NCI-H2196 treated with DMSO at 0.1 percent for 48 hours (cell line): ENCODE data around the gene HDAC4.

Source experiments
- DNase-seq: peaks from one replicate; lab custom pipeline; 2025; ENCODE audit not compliant: unreplicated experiment; lab: John Stamatoyannopoulos, UW

The HDAC4 gene

GRCh38 chr2:239259603-239260298 lies 141.1 kb downstream of the HDAC4 start:
- DNase-seq: no peak

DNA sequence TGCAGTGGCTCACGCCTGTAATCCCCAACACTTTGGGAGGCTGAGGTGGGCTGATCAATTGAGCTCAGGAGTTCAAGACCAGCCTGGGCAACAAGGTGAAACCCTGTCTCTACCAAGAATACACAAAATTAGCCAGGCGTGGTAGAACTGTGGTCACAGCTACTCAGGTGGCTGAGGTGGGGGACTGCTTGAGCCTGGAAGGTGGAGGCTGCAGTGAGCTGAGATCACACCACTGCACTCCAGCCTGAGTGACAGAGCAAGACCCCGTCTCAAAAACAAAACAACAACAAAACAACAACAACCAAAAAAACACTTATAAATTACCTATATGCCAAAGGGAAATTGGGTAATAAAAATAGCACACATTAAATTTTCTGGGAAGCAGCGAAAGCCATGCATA lies 141.6 kb downstream of the HDAC4 start:
- DNase-seq: no peak

DNA sequence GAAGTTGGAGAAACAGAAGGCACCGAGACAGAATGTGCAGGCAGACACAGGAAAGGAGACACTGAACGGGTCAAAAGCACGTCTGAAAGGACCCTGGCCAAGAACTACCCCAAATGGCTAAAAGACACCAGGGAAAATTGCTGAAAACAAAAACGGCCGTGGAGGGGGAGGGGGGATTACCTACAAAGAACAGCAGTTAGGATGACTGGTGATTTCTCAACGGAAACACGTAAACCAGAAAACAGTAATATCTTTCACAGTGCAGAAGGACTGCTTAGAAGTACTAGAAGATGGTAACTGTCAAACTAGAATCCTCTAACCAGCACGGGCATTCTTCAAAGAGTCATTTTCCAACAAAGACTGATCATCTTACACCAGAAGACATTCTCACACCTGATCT lies 142.6 kb downstream of the HDAC4 start:
- DNase-seq: no peak

DNA sequence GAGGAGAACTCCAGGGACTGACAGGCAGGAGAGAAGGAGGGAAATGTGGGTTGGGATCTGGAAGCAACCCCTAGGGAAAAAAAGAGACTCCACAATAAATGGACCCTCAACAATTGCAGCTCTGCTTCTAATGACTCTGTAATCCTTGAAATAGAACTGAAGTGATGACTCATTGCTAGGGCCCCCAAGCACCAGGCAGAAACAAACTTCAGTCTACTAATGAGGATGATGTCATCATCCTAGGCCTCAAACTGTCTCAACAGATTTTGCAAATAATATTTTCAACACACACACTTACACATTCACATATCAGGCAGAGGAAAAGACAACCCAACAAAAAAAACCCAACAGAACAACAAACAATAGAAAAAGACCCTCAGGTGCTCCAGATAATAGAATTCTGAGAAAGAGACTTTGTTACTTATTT lies 143.3 kb downstream of the HDAC4 start:
- no peak for DNase-seq

GRCh38 chr2:239256350-239256743 lies 144.5 kb downstream of the HDAC4 start:
- DNase-seq: no peak

GRCh38 chr2:239255628-239256349 lies 145.0 kb downstream of the HDAC4 start:
- DNase-seq: no peak

- no peak for DNase-seq
These were observed 145.6 kb downstream of the HDAC4 start for GRCh38 chr2:239255218-239255617.

GRCh38 chr2:239253701-239254436 lies 147.0 kb downstream of the HDAC4 start:
- DNase-seq: no peak

- no peak for DNase-seq
These were observed 147.6 kb downstream of the HDAC4 start for GRCh38 chr2:239253264-239253663.

DNA sequence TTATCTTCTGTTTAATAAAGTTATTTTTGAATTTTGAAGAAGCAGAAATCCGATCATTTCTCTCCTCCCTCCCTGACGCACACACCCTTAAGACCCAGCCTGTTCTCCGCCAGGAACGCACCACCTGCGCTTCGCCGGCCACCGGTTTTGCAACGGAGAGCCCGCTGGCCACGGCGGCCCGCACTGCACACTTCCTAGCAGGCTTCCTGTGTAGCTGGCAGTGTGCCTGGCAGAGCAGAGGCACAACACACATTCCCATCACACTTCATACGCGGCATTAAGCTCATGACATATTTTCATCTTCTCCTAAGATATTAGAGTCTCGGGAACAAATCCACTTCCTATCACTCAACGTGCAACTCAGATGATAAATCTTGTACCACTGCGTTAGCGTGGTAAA lies 148.0 kb downstream of the HDAC4 start:
- no peak for DNase-seq

- DNase-seq: no peak
These were observed 148.4 kb downstream of the HDAC4 start for GRCh38 chr2:239252393-239252792.

- no peak for DNase-seq
These were observed 148.8 kb downstream of the HDAC4 start for GRCh38 chr2:239251971-239252370.

DNA sequence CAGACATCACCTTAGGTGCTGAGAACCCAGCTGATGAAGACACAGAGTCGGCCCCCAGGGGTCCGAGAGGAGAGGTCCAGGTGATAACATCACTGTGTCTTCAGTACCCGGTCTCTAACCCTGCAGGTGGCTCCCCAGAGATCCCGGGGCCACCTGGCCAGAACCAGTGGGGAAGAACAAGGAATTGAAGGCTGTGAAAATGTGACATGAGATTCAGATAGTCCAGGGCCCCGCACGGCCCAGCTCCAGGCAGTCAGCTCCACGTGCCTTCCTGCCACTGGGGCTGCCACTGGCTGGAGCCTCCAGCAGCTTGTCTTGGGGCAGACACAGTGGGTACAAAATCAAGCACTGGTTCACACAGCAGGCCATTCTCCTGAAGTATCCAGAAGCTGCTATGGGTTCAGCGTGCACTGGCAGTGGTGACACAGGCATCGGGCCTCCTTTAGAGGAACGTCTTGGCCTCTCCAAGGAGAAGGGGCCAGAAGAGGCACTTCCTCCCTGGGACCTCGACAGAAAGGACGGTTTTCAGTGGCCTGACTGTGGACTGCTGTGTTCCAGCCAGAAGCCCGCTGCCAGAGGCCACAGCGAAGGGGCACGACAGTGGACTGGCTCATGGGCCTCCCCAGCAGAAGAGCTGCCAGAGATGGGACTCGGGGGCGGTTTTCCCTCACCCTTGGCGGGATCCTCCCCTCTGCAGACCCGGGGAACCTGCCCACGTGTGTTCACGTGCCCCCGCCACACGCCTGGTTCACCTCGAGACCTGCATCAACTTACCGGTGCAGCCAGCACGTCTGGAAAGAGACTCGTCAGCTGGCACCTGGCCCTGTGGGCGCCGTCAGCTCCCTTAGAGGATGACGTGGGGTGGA lies 150.4 kb downstream of the HDAC4 start:
- DNase-seq: no peak

DNA sequence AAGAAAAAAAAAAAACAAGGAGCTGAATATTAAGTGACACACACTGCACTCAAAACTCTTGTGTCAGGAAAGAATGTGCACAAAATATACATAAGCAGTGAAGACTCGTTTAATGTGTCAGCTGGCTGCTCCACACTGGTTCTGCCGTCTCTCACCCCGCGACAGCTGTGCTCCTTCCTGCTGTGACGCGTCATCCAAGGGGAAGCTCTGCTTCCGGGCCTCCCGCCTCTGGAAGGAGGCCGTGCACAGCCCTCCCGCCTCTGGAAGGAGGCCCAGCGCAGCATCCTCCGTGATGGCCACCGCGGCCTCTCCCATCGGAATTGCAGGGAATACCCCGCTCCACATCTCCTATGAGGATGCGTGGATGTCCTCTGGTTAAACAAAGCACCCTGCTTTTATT lies 151.0 kb downstream of the HDAC4 start:
- DNase-seq: no peak

DNA sequence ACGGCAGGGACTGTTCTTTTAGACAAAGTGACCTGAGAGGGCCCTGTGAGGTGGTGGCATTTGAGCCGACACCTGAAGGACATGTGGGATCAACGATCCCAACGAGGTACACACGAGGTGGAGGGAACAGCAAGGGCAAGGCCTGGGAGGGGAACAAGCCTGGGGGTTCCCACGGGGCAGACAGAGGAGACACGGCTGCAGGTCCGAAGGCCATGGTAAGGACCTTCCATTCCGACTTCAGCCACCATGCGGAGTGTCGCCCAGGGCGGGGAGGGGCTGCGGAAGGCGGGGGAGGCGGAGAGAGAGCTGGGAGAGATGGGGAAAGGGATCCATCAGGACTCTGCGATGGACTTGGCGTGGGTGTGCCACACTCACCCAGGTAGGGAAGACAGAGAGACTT lies 151.8 kb downstream of the HDAC4 start:
- no peak for DNase-seq

DNA sequence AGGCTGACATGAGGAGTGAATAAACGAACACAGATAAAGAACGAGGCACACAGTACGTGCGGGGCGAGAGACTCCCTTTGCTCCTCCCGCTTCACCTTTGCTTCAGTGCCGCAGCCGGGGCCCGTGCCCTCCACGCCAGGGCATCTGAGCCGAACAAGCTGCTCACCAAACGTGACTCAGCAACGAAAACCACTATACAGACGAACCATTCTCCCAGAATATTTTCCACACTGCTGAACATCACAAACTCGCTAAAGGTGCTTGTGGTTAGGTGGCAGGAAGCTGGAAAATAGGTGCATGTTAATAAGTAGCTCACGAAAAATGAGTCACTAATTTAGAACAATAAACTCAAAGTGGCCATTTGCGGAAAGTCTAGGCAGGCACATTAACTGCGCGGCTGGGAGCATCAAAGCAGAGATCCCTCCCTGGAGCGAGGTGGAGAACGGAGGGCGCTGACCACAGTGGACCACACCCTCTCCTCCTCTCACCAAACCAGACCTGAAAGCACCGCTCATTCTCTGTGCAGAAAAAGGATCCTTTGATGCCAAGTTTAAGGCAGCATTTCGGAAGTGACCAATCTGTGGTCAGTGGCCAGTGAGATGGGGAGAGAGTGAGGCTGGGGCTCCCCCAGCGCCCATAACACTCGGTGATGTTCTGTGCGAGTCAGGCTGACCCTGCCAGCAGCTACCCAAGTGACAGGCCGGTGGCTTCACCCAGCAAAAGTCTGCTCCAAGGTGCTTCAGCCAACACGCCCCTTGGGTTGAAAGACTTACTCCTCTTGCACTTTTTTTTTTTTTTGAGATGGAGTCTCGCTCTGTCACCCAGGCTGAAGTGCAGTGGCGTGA lies 153.2 kb downstream of the HDAC4 start:
- no peak for DNase-seq

DNA sequence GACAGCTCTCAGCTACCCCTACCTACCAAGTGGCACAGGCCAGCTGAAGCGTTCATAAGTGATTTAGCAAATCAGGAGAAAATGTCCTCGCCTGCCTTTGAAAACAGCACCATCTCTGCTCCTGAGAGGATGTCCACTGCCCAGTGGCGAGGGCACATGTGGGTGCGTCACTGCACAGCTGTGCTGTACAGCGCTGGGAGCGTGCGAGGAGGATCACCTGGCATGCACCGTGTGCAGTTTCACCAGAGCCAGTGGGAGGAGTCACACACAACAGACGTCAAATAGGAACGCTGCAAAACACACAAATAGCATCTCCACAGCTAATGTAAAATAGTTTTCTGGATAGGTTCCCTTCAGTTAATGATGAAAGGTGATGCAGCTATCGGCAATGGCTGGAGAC lies 154.1 kb downstream of the HDAC4 start:
- DNase-seq: peak; percentile 70

- peak; percentile 60 for DNase-seq
These were observed 154.7 kb downstream of the HDAC4 start for GRCh38 chr2:239245872-239246721.

- no peak for DNase-seq
These were observed 155.7 kb downstream of the HDAC4 start for GRCh38 chr2:239245107-239245506.
